Adrenal gland (tissue), 12 donors: ENCODE data around the gene WWOX. TPM values are rescaled to one million over a fixed set of nuclear protein-coding genes. Genes with fewer than 3 reads are reported as not detected.

Experiments
- DNase-seq, 7 donors: peaks; one replicate each; pipeline ENCODE4 v3.0.0-alpha.2; 2019 to 2020
- H3K27ac ChIP-seq, 5 donors: fragments of 200-600 bp; sonication (generic) in 4 of 5; 1 replicate in 3 of 5; 2 replicates in 2 of 5; pipeline versions ENCODE4 v1.5.1 to v1.8.0; 2016 to 2020; ENCODE audit warnings: mild to moderate bottlenecking in 1 of 5
- H3K27me3 ChIP-seq: fragments of 200-600 bp; 2 replicates; pipeline ENCODE4 v1.8.0; 2021
- H3K36me3 ChIP-seq, 2 donors: fragments of 200-600 bp; replicated peaks in 1 of 2; 1 replicate in 1 of 2; 2 replicates in 1 of 2; pipeline versions ENCODE4 v1.5.1 to v1.8.0; 2018 to 2022
- H3K4me1 ChIP-seq, 2 donors: fragments of 200-600 bp; replicated peaks in 1 of 2; 1 replicate in 1 of 2; 2 replicates in 1 of 2; pipeline versions ENCODE4 v1.5.1 to v1.8.0; 2018 to 2021
- H3K4me3 ChIP-seq, 4 donors: fragments of 200-600 bp; sonication (generic) in 3 of 4; one replicate each; pipeline ENCODE4 v1.5.1; 2016 to 2018
- H3K9me3 ChIP-seq, 3 donors: fragments of 200-600 bp; sonication (generic) in 1 of 3; replicated peaks in 1 of 3; 1 replicate in 2 of 3; 2 replicates in 1 of 3; pipeline versions ENCODE4 v1.5.1 to v1.8.0; 2016 to 2021
- POLR2A ChIP-seq, 2 donors: fragments of 450-650 bp; IDR thresholded peaks; one replicate each; pipeline ENCODE4 v1.6.1; 2017; ENCODE audit warnings: antibody characterized with exemption in 2 of 2, mild to moderate bottlenecking in 2 of 2, moderate library complexity in 1 of 2
- WGBS, 4 donors: extraction: QIAGEN DNeasy Blood & Tissue Kit in 2 of 4; methylation state at CpG; one replicate each; pipeline versions ENCODE4 v1.1.5 to v1.1.7; 2013 to 2017; 5-methylcytosine and 5-hydroxymethylcytosine counted together
- intact Hi-C, 2 donors: fragments of 100-400 bp; cut with DNase I; formaldehyde crosslinking; loops; one replicate each; pipeline versions ENCODE4 v1.14.1 to v1.15.0; 2022 to 2023
- polyA plus RNA-seq, 3 donors: library from polyadenylated mRNA; stranded (reverse); fragments of 200-250 nt in 2 of 3; fragments of 350-450 nt in 1 of 3; fragmentation: Illumina TruSeq in 1 of 3; extraction: RNeasy Lipid Tissue Mini Kit (QIAGEN cat#74804) in 1 of 3; gene quantifications; one replicate each; pipeline ENCODE4 v1.2.3, GENCODE V29; 2013 to 2014
- total RNA-seq, 9 donors: library from RNA; depleted of rRNA in 4 of 9; stranded (reverse); fragments of >200 nt in 4 of 9; fragments of 120-200 nt in 1 of 9; fragmentation: NEBNext Ultra II Directional in 1 of 9; extraction: Animal tissue kit (Norgen Biotek cat#: 25700) in 1 of 9; gene quantifications; one replicate each; pipeline versions ENCODE4 v1.1.0 to v1.2.4, GENCODE V29; 2013 to 2023
- TF ChIP-seq, protein P1 (sequence below), 6 experiments: fragments of 450-650 bp in 4 of 6; fragments of 200-600 bp in 2 of 6; sonication (generic) in 1 of 6; IDR thresholded peaks; 1 replicate in 5 of 6; 2 replicates in 1 of 6; pipeline versions ENCODE4 v1.5.1 to v1.8.0; 2016 to 2021; ENCODE audit warnings: antibody characterized with exemption in 6 of 6, mild to moderate bottlenecking in 2 of 6, moderate library complexity in 1 of 6
- donor health status: healthy with polysubstance abuse.
- donor health status: Bipolar disorder and iron deficiency.
- donor health status: DM: yes; HTN: yes; CAD: no.
- donor health status: DM: no; HTN: no; CAD: no.
- donor health status: DM: no; HTN: no; CAD: no.
- donor health status: DM: yes; HTN: yes; CAD: no.

The WWOX gene
- total and polyA plus RNA-seq, 12 donors, result 11.8 to 74.6 (median 20.5) TPM

DNA sequence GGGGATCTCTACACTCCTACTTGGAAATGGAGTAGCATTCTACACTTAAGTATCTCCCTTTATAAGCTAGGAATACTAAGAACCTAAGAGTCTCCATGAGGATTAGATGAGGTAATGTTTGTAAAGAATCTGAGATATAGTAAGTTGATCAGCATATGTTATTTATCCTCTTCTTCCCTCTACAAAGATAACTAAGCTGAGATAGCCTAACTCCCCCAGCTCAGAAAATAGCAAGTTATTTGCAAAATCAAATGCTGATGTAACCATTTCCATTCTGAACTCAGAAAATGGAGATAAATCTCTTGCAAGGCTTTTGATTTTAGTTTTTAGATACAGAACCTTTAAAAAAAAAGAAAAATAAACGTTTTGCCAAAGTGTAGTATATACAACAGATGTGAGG is 975.1 kb downstream of the WWOX start:
- intact Hi-C loops, result no loop called here

GRCh38 chr16:79074951-79075350 is 975.5 kb downstream of the WWOX start:
- Histone ChIP-seq H3K27me3 (no peaks in the 10 kb centered on the region), H3K27ac (no peak overlapping the region), H3K36me3 (no peaks in the 10 kb centered on the region), H3K4me3 (no peak overlapping the region), H3K9me3 (no peaks in the 10 kb centered on the region), H3K4me1 (no peaks in the 10 kb centered on the region)
- no peak for TF ChIP-seq POLR2A (IDR thresholded peaks at IDR 0.05)
- TF ChIP-seq, protein P1, sequence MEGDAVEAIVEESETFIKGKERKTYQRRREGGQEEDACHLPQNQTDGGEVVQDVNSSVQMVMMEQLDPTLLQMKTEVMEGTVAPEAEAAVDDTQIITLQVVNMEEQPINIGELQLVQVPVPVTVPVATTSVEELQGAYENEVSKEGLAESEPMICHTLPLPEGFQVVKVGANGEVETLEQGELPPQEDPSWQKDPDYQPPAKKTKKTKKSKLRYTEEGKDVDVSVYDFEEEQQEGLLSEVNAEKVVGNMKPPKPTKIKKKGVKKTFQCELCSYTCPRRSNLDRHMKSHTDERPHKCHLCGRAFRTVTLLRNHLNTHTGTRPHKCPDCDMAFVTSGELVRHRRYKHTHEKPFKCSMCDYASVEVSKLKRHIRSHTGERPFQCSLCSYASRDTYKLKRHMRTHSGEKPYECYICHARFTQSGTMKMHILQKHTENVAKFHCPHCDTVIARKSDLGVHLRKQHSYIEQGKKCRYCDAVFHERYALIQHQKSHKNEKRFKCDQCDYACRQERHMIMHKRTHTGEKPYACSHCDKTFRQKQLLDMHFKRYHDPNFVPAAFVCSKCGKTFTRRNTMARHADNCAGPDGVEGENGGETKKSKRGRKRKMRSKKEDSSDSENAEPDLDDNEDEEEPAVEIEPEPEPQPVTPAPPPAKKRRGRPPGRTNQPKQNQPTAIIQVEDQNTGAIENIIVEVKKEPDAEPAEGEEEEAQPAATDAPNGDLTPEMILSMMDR (IDR thresholded peaks at IDR 0.05), result no peak
- DNase-seq, result no peak
- intact Hi-C loops, result no loop called here
- 56 to 70% (median 60%) methylated on average over 4 of the region's 4 CpGs for WGBS, 4 donors

More for the DNA sequence above, 975.1 kb downstream of the WWOX start:
- Histone ChIP-seq H3K4me1 (no peaks in the 10 kb centered on the region), H3K36me3 (no peaks in the 10 kb centered on the region), H3K27me3 (no peaks in the 10 kb centered on the region), H3K9me3 (no peaks in the 10 kb centered on the region), H3K27ac (no peak overlapping the region), H3K4me3 (no peak overlapping the region)
- DNase-seq, result no peak
- TF ChIP-seq, protein P1 (IDR thresholded peaks at IDR 0.05), result no peak
- no peak for TF ChIP-seq POLR2A (IDR thresholded peaks at IDR 0.05)
- WGBS, 4 donors, result 4 to 16% (median 9%) methylated on average over 1 of the region's 1 CpG

- TF ChIP-seq POLR2A (IDR thresholded peaks at IDR 0.05), result no peak
- TF ChIP-seq, protein P1 (IDR thresholded peaks at IDR 0.05), result no peak
- H3K9me3 ChIP-seq, result no peaks in the 10 kb centered on the region
- H3K27ac ChIP-seq, result no peak overlapping the region
- H3K27me3 ChIP-seq, result no peaks in the 10 kb centered on the region
- H3K36me3 ChIP-seq, result no peaks in the 10 kb centered on the region
- H3K4me1 ChIP-seq, result no peaks in the 10 kb centered on the region
- H3K4me3 ChIP-seq, result no peak overlapping the region
- intact Hi-C loops, result no loop called here
- DNase-seq, result no peak
- WGBS, 4 donors, result 91 to 97% (median 93%) methylated on average over 12 of the region's 12 CpGs
These were observed 976.8 kb downstream of the WWOX start for GRCh38 chr16:79076047-79076767.

GRCh38 chr16:79077346-79077745 is 977.9 kb downstream of the WWOX start:
- no peaks in the 10 kb centered on the region for H3K4me1 ChIP-seq
- 92 to 97% (median 95%) methylated on average over 5 of the region's 5 CpGs for WGBS, 4 donors
- TF ChIP-seq, protein P1 (IDR thresholded peaks at IDR 0.05), result no peak
- no peak for TF ChIP-seq POLR2A (IDR thresholded peaks at IDR 0.05)
- intact Hi-C loops, result no loop called here
- H3K36me3 ChIP-seq, result no peaks in the 10 kb centered on the region
- DNase-seq, result no peak
- no peak overlapping the region for H3K4me3 ChIP-seq
- H3K27me3 ChIP-seq, result no peaks in the 10 kb centered on the region
- no peak overlapping the region for H3K27ac ChIP-seq
- no peaks in the 10 kb centered on the region for H3K9me3 ChIP-seq
